ENCODE data around the gene HES6. TPM values are rescaled to one million over a fixed set of nuclear protein-coding genes. Genes with fewer than 3 reads are reported as not detected.
A peak's percentile ranks its signal among the peaks of the same experiment; 100 is the strongest.

The HES6 gene
- total RNA-seq, 2 donors from 2014 or later = 2.9 to 17.7 TPM

GRCh38 chr2:238286987-238287736 is 47.3 kb upstream of the HES6 start:
- Histone ChIP-seq H3K9me3 (no peaks in the 10 kb centered on the region), H3K4me3 (peak overlapping the region; percentile 72 to 83), H3K27ac (peak overlapping the region; percentile 95 to 96), H3K4me1 (replicated peaks) (peaks cover 51% of the 10 kb centered on the region), H3K36me3 (no peaks in the 10 kb centered on the region), H3K27me3 (replicated peaks; ENCODE audit: insufficient read depth) (no peaks in the 10 kb centered on the region)
- DNase-seq (ENCODE audit: low spot score) = peak; percentile 46
- intact Hi-C loops (cut with DNase I) = loop anchor here (5.0 kb wide), 1 partner anchor 440 kb away; no protein-coding TSS in a partner anchor
- TF ChIP-seq POLR2AphosphoS5 (IDR thresholded peaks at IDR 0.05) = no peak
- TF ChIP-seq CTCF (IDR thresholded peaks at IDR 0.05) = no peak
- TF ChIP-seq POLR2A (IDR thresholded peaks at IDR 0.05) = no peak
- 29% methylated on average over 11 of the region's 11 CpGs for WGBS

- intact Hi-C loops (cut with DNase I) = loop anchor here (5.0 kb wide), 1 partner anchor 441 kb away; no protein-coding TSS in a partner anchor
- peak; percentile 25 for TF ChIP-seq POLR2A (IDR thresholded peaks at IDR 0.05)
- TF ChIP-seq POLR2AphosphoS5 (IDR thresholded peaks at IDR 0.05) = peak; percentile 70
- TF ChIP-seq CTCF (IDR thresholded peaks at IDR 0.05) = peak in 1 of 4 experiments; percentile 8
- no peaks in the 10 kb centered on the region for H3K9me3 ChIP-seq
- peak; percentile 82 for DNase-seq (ENCODE audit: low spot score)
- no peak overlapping the region for H3K4me3 ChIP-seq
- H3K27ac ChIP-seq = peak overlapping the region; percentile 95 to 96
- no peaks in the 10 kb centered on the region for H3K27me3 ChIP-seq (replicated peaks; ENCODE audit: insufficient read depth)
- H3K4me1 ChIP-seq (replicated peaks) = peaks cover 51% of the 10 kb centered on the region
- H3K36me3 ChIP-seq = no peaks in the 10 kb centered on the region
- 9% methylated on average over 7 of the region's 7 CpGs for WGBS
Measured at GRCh38 chr2:238286551-238286950, 46.7 kb upstream of the HES6 start.

GRCh38 chr2:238286095-238286494 is 46.3 kb upstream of the HES6 start:
- TF ChIP-seq POLR2AphosphoS5 (IDR thresholded peaks at IDR 0.05) (no peak), POLR2A (IDR thresholded peaks at IDR 0.05) (no peak), CTCF (IDR thresholded peaks at IDR 0.05) (no peak)
- peaks cover 51% of the 10 kb centered on the region for H3K4me1 ChIP-seq (replicated peaks)
- H3K36me3 ChIP-seq = no peaks in the 10 kb centered on the region
- H3K27ac ChIP-seq = peak overlapping the region; percentile 95 to 96
- no peaks in the 10 kb centered on the region for H3K9me3 ChIP-seq
- no peak for DNase-seq (ENCODE audit: low spot score)
- 27% methylated on average over 7 of the region's 7 CpGs for WGBS
- H3K4me3 ChIP-seq = no peak overlapping the region
- H3K27me3 ChIP-seq (replicated peaks; ENCODE audit: insufficient read depth) = no peaks in the 10 kb centered on the region
- intact Hi-C loops (cut with DNase I) = loop anchor here (5.0 kb wide), 1 partner anchor 441 kb away; no protein-coding TSS in a partner anchor

GRCh38 chr2:238285653-238286082 is 45.8 kb upstream of the HES6 start:
- Histone ChIP-seq H3K4me3 (no peak overlapping the region), H3K9me3 (no peaks in the 10 kb centered on the region), H3K27ac (peak overlapping the region; percentile 95 to 96), H3K36me3 (no peaks in the 10 kb centered on the region), H3K27me3 (replicated peaks; ENCODE audit: insufficient read depth) (no peaks in the 10 kb centered on the region), H3K4me1 (replicated peaks) (peaks cover 51% of the 10 kb centered on the region)
- peak; percentile 96 for TF ChIP-seq POLR2AphosphoS5 (IDR thresholded peaks at IDR 0.05)
- peak; percentile 9 for TF ChIP-seq POLR2A (IDR thresholded peaks at IDR 0.05)
- peak in 2 of 4 experiments; percentile 26 to 44 for TF ChIP-seq CTCF (IDR thresholded peaks at IDR 0.05)
- intact Hi-C loops (cut with DNase I) = loop anchor here (5.0 kb wide), 1 partner anchor 442 kb away; no protein-coding TSS in a partner anchor
- peak; percentile 94 for DNase-seq (ENCODE audit: low spot score)
- 11% methylated on average over 7 of the region's 7 CpGs for WGBS
